ENCODE results near the gene CBX2.
"Not testable (repeated sequence)": the region's sequence is repeated elsewhere in the genome, so short reads cannot be mapped to it uniquely, and the experiment has no call there.

Gene CBX2

GRCh38 chr17:79749156-79749815, 28.7 kb upstream of the CBX2 start:
- H3K4me3 ChIP-seq (ENCODE audit: control insufficient read depth, low read depth, low read length), result no peak overlapping the region
- peak; percentile 59 for DNase-seq (ENCODE audit: low read depth)
- TF ChIP-seq CTCF (IDR thresholded peaks at IDR 0.05; ENCODE audit: control insufficient read depth, insufficient read depth, low read depth, low read length, missing control alignments), result no peak

GRCh38 chr17:79749958-79750357, 28.0 kb upstream of the CBX2 start:
- DNase-seq (ENCODE audit: low read depth), result no peak
- no peak overlapping the region for H3K4me3 ChIP-seq (ENCODE audit: control insufficient read depth, low read depth, low read length)
- no peak for TF ChIP-seq CTCF (IDR thresholded peaks at IDR 0.05; ENCODE audit: control insufficient read depth, insufficient read depth, low read depth, low read length, missing control alignments)

GRCh38 chr17:79750650-79751545, 27.1 kb upstream of the CBX2 start:
- no peak for TF ChIP-seq CTCF (IDR thresholded peaks at IDR 0.05; ENCODE audit: control insufficient read depth, insufficient read depth, low read depth, low read length, missing control alignments)
- H3K4me3 ChIP-seq (ENCODE audit: control insufficient read depth, low read depth, low read length), result no peak overlapping the region
- no peak for DNase-seq (ENCODE audit: low read depth)

- DNase-seq (ENCODE audit: low read depth), result no peak
- no peak for TF ChIP-seq CTCF (IDR thresholded peaks at IDR 0.05; ENCODE audit: control insufficient read depth, insufficient read depth, low read depth, low read length, missing control alignments)
Measured at GRCh38 chr17:79752175-79752574, 25.8 kb upstream of the CBX2 start.

GRCh38 chr17:79754370-79754769, 23.6 kb upstream of the CBX2 start:
- no peak for DNase-seq (ENCODE audit: low read depth)
- no peak overlapping the region for H3K4me3 ChIP-seq (ENCODE audit: control insufficient read depth, low read depth, low read length)
- no peak for TF ChIP-seq CTCF (IDR thresholded peaks at IDR 0.05; ENCODE audit: control insufficient read depth, insufficient read depth, low read depth, low read length, missing control alignments)

More at GRCh38 chr17:79752175-79752574, 25.8 kb upstream of the CBX2 start:
- H3K4me3 ChIP-seq (ENCODE audit: control insufficient read depth, low read depth, low read length), result no peak overlapping the region

GRCh38 chr17:79754903-79755302, 23.0 kb upstream of the CBX2 start:
- not testable (repeated sequence) for H3K4me3 ChIP-seq (ENCODE audit: control insufficient read depth, low read depth, low read length); DNase-seq (ENCODE audit: low read depth)

- no peak overlapping the region for H3K4me3 ChIP-seq (ENCODE audit: control insufficient read depth, low read depth, low read length)
- DNase-seq (ENCODE audit: low read depth), result no peak
- no peak for TF ChIP-seq CTCF (IDR thresholded peaks at IDR 0.05; ENCODE audit: control insufficient read depth, insufficient read depth, low read depth, low read length, missing control alignments)
Measured at GRCh38 chr17:79755591-79755990, 22.4 kb upstream of the CBX2 start.
